Kidney glomerular epithelial cell (primary cell): ENCODE data around the gene CASP8.

ENCODE experiments used
- DNase-seq: peaks from one replicate; lab custom pipeline; 2025; lab: John Stamatoyannopoulos, UW

The CASP8 gene

GRCh38 chr2:201242571-201243277 lies 17.6 kb upstream of the CASP8 start:
- no peak for DNase-seq

GRCh38 chr2:201244829-201245228 lies 15.5 kb upstream of the CASP8 start:
- no peak for DNase-seq

- no peak for DNase-seq
These were observed 14.1 kb upstream of the CASP8 start for GRCh38 chr2:201246280-201246679.

GRCh38 chr2:201248288-201248844 lies 12.0 kb upstream of the CASP8 start:
- no peak for DNase-seq

- DNase-seq, result no peak
These were observed 10.4 kb upstream of the CASP8 start for GRCh38 chr2:201249889-201250288.

GRCh38 chr2:201250741-201251140 lies 9.6 kb upstream of the CASP8 start:
- no peak for DNase-seq

- DNase-seq, result no peak
These were observed 6.1 kb upstream of the CASP8 start for GRCh38 chr2:201254081-201254730.

GRCh38 chr2:201255408-201256033 lies 4.8 kb upstream of the CASP8 start:
- no peak for DNase-seq

- DNase-seq, result no peak
These were observed 4.3 kb upstream of the CASP8 start for GRCh38 chr2:201256082-201256481.

- DNase-seq, result no peak
These were observed 2.9 kb upstream of the CASP8 start for GRCh38 chr2:201257381-201257955.

- DNase-seq, result peak; percentile 94
These were observed 2.2 kb upstream of the CASP8 start for GRCh38 chr2:201257956-201258665.

GRCh38 chr2:201258666-201259615 lies 1.4 kb upstream of the CASP8 start:
- DNase-seq, result no peak

- no peak for DNase-seq
These were observed 1.1 kb downstream of the CASP8 start for GRCh38 chr2:201261471-201261870.

GRCh38 chr2:201261906-201262305 lies 1.6 kb downstream of the CASP8 start:
- DNase-seq, result no peak

- DNase-seq, result no peak
These were observed 2.4 kb downstream of the CASP8 start for GRCh38 chr2:201262718-201263117.

GRCh38 chr2:201263779-201264178 lies 3.4 kb downstream of the CASP8 start:
- DNase-seq, result no peak

GRCh38 chr2:201264472-201265173 lies 4.3 kb downstream of the CASP8 start:
- DNase-seq, result no peak

- DNase-seq, result no peak
These were observed 6.3 kb downstream of the CASP8 start for GRCh38 chr2:201266629-201267028.

- DNase-seq, result no peak
These were observed 7.1 kb downstream of the CASP8 start for GRCh38 chr2:201267278-201268030.
